Body of pancreas (tissue), 4 donors: ENCODE measurements around the gene NIBAN1.

Experiments used
- POLR2A ChIP-seq, 3 donors: fragments of 450-650 bp; IDR thresholded peaks; one replicate each; pipeline ENCODE4 v1.6.1; 2016; ENCODE audit warnings: antibody characterized with exemption in 3 of 3, mild to moderate bottlenecking in 2 of 3
- TF ChIP-seq, protein P1 (sequence below), 7 experiments: fragments of 450-650 bp in 4 of 7; fragments of 200-600 bp in 3 of 7; sonication (generic) in 3 of 7; IDR thresholded peaks; one replicate each; pipeline ENCODE4 v1.5.1; 2016 to 2019; ENCODE audit warnings: antibody characterized with exemption in 7 of 7

GRCh38 chr1:184947497-184948256 lies 26.6 kb downstream of the NIBAN1 start:
- no peak for TF ChIP-seq POLR2A (IDR thresholded peaks at IDR 0.05)
- TF ChIP-seq, protein P1, sequence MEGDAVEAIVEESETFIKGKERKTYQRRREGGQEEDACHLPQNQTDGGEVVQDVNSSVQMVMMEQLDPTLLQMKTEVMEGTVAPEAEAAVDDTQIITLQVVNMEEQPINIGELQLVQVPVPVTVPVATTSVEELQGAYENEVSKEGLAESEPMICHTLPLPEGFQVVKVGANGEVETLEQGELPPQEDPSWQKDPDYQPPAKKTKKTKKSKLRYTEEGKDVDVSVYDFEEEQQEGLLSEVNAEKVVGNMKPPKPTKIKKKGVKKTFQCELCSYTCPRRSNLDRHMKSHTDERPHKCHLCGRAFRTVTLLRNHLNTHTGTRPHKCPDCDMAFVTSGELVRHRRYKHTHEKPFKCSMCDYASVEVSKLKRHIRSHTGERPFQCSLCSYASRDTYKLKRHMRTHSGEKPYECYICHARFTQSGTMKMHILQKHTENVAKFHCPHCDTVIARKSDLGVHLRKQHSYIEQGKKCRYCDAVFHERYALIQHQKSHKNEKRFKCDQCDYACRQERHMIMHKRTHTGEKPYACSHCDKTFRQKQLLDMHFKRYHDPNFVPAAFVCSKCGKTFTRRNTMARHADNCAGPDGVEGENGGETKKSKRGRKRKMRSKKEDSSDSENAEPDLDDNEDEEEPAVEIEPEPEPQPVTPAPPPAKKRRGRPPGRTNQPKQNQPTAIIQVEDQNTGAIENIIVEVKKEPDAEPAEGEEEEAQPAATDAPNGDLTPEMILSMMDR (IDR thresholded peaks at IDR 0.05) = no peak
